NCI-H128 (cell line): ENCODE measurements around the gene SBK1.

Experiments used
- DNase-seq: peaks from one replicate; lab custom pipeline; 2025; ENCODE audit not compliant: unreplicated experiment; lab: John Stamatoyannopoulos, UW

SBK1 gene

DNA sequence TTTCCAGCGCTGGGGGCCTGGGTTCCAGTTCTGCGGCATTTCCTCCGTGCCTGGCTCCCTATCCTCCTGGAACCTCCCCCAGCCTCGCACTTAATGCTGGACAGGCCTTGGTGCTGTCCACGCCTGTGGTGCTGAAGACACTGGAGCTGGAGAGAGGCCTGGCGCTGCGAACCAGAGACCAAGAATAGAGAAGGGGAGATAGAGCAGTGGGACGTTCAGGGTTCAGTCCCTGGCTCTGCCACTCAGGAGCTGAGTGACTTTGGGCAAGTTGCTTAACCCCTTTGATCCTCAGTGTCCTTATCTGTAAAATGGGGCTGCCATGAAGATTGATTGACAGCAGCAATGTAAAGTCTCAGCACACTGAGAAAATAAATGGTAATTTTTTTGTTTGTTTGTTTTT, 11.9 kb downstream of the SBK1 start:
- no peak for DNase-seq

DNA sequence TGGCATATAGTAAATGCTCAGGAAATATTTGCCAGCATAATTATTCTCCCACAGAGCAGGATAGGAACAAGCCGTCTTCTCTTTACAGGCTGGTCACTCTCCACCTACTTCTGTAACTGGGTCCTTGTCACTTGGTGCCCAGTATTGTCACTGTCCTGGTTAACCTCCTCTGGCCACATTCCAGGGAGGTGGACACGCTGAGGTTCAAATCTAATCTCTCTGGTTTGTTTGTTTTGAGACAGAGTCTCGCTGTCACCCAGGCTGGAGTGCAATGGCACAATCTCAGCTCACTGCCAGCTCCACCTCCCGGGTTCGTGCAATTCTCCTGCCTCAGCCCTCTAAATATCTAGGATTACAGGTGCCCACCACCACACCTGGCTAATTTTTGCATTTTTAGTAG, 15.6 kb downstream of the SBK1 start:
- no peak for DNase-seq

DNA sequence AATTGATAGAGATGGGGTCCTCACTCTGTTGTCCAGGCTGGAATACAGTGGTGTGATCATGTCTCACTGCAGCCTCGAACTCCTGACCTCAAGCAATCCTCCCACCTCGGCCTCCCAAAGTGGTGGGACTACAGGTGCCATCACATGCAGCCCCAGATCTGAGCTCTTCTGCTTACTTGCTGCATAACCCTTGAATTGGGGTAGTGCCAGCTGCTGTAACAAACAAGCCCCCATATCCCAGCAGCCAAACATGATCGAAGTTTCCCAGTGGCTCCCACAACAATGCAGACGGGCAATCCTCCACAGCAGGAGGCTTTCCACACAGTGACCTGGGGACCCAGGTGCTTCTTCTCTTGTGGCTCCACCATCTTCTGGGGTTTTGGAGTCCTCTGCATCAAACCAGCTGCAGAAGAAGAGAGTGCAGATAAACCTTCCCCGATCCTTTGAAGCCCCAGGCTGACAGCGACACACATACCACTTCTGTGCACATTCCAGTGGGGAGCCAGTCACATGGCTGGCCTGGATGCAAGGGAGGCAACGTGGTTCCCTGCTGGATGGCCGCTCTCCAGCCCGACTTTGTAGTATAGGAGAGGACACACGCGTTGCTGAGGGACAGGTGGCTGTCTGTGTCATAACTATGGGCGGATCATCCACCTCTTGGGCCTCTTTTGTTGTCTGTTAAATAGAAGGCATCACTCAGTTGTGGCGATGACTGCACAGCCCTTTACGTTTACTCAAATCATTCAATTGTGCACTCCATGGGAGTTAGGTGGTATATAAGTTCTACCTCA, 16.7 kb downstream of the SBK1 start:
- no peak for DNase-seq

DNA sequence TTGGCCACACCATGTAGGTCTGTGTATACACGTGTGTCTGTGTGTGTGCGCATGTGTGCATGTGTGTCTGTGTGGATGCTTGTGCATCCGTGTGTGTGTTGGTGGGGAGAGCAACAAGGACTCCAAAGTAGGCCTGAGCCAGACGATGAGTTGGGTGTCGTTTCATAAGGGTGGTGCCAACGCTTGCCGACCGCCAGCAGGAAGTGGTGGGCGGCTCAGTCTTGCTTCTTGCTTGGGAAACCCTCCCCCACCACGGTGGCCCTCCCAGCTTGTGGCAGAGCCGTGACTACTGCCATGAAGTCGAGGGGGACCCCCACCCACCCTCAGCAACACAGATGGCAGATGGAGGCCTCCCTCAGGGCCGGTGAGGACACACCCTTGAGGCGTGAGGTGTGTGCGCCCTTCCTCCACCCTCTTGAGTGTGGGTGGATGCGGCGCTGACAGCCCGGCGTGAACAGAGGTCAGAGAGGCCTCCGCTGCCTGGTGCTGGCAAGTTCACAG, 17.5 kb downstream of the SBK1 start:
- DNase-seq: no peak

DNA sequence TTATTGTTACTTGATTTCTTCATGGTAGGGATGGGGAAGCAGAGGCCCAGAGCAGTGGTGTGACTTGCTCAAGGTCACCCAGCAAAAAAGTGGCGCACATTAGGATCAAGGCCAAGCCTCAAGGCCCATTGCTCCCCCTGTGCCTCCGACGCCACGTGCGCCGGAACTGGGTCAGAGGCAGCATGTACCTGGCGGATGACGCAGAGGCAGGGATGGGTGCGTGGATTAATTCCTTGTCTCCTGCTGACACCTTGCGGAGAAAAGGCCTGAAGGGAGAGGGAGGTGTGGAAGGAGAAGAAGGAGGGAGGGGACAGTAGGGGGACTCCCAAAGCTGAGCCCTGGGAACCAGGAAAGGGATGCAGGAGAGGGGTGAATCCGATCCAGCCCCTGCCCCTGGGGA, 18.5 kb downstream of the SBK1 start:
- DNase-seq: no peak

DNA sequence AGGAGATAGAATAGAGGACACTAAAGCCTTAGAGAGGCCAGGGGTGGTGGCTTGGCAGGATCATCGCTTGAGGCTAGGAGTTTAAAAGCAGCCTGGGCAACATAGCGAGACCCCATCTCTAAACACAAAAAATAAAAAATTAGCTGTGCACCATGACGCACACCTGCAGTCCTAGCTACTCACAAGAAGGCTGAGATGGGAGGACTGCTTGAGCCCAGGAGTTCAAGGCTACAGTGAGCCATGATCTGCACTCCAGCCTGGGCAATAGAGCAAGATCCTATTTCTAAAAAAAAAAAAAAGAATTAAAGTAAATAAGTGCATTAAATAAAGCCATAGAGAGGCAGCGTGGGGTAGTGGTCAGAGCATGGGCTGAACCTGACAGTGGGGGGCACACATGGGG, 19.1 kb downstream of the SBK1 start:
- no peak for DNase-seq

DNA sequence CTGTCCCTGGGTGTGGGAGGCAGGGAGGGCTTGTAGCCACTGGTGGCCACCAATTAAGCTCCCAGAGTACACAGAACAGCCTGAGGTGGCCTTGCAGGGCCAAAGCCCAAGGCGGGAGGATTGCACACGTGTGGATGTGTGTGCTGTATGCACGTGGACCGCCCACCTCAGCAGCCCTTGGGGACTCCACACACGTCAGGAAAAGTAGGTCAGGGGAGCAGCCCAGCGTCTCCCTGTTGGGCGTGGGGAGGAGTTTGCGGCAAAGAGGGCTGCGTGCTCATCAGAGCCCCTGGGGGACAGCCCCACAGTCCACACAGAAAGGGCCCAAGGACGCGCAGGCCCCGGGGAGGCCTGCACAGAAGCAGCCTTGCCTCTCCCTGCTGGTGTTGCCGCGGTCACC, 19.6 kb downstream of the SBK1 start:
- DNase-seq: no peak

DNA sequence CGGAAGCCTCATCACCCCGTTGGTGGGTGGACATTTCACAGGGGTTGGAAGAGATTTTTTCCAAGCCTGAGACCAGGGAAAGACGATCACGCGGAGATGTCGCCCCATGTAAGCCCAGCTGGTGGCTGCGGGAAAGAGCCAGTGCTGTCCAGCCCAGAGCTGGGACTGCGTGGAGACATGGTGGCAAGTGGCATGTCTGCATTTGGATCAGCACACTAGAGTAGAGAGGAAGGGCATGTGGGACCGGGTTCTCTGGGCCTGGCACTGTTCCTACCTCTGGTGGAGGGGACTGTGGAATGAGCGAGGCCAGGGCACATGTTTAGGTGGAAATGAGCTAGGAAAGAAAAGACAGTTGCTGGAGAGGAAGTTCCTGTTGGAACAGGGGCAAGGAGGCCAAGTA, 20.0 kb downstream of the SBK1 start:
- no peak for DNase-seq

DNA sequence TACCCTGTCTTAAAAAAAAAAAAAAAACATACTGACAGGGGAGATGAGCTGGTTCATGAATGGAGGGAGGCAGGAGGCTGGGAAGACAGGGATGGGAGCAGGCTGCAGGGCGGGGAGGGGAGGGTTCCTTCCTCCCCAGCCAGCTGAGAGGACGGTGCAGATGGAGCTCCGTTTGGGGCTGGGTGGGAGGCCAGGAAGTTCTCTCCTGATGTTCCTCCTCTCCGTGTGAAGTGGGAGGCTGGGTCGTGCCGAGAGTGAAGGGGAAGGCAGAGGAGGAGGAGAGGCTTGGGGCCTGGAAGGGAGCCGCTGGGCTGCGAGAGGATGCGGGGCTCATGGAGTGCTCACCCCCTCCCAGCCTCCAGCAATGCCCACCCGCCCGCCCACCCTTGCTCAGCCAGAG, 21.3 kb downstream of the SBK1 start:
- no peak for DNase-seq

DNA sequence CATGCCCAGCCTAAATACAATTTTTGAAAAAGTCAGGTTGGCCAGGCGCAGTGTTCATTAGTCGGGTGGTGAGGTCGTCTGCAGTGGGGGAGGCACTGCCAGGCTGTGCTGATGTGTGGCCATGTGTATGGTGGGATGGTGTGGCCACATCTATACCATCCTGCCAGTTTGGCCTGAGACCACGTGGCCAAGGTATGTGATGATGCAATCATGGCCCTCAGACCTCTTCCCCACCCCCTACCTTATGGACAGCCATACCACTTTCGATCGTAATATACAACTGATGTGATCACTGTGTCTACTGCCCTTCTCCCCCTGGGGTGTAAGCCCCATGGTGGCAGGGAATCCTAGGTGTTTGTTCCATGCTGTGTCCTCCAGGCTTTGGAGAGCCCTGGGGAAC, 23.7 kb downstream of the SBK1 start:
- DNase-seq: no peak

DNA sequence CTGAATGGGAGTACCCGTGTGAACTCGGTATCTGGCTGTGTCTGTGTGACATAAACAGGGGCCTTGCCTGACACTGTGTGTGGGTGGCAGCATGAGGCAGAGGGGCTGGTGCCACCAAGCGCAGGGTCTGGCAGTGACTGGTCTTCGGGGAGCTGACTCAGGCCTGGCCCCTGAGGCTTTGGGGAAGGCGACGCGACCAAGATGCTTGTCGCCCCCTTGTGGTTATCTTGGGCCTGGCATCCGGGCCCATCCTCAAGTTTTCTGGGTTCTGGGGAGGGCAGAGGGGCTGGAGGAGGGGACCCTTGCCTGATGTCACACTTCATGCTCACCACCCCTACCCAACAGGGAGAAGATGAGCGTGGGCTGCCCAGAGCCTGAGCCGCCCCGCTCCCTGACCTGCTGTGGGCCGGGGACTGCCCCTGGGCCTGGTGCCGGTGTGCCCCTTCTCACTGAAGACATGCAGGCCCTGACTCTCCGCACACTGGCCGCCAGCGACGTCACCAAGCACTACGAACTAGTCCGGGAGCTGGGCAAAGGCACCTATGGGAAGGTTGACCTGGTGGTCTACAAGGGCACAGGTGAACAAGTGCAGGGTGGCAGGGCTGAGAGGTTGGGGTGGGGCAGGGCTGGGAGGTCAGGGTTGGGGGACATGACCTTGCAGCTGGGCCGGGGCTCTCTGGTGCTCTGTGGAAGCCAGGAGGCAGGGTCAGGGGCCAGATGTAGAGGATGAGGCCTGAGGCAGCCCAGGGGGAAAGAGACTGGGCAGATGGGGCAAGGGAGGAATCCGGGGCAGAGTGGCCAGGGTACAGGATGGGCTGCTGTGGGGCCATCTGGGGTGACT, 24.9 kb downstream of the SBK1 start:
- DNase-seq: no peak

DNA sequence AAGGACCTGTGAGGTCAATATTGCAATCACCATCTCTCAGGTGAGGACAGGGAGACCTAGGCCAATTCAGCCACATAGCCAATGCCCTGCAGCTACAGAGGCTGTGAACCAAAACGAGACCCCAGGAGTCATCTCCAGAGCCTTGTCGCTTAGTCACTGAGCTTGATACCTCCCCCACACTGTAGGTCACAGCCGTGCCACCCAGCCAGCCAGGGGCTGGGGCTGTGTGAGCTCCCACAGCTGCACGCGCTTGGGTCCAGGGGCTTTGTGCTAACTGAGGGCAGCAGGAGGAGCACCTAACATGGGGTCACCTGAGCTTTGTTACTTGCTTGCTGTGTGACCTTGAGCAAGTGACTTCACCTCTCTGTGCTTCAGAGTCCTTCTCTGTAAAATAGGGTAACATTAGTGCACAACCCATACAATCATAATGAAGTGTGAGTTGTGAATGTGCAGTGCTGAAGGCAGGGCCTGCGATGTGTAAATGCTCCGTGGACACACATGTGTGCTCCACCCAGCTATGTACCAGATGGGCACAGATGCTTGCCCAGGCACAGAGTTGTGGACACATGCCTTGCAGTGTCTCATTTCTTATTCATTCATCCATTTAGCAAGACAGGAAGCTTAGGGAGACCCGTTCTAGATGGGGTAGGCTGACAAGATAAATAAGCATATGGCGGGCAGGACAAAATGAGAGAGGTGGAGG, 25.9 kb downstream of the SBK1 start:
- no peak for DNase-seq

DNA sequence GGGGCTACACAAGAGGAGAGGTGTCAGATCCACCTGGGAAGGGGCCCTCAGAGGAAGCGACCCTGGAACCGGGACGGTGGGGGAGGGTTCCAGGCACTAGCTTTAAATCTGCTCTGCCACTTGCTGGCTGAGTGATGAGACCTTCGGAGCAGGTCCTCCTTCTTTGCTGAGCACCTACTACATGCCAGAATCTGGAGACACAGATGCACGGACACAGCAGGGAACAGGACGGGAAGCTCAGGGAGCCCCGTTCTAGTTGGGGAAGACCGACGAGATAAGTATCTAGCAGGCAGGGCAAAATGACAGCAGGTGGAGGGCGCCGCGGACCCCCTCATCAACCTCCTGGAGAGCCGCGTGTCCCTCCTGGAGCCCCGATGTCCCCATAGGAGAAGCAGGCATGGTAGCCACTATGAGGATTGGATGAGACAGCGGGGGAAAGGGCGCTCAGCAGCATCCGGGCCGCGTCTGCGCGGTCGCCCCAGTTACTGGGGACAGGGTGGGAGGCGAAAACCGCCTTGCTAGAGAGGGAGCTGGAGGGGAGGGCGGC, 27.2 kb downstream of the SBK1 start:
- no peak for DNase-seq

DNA sequence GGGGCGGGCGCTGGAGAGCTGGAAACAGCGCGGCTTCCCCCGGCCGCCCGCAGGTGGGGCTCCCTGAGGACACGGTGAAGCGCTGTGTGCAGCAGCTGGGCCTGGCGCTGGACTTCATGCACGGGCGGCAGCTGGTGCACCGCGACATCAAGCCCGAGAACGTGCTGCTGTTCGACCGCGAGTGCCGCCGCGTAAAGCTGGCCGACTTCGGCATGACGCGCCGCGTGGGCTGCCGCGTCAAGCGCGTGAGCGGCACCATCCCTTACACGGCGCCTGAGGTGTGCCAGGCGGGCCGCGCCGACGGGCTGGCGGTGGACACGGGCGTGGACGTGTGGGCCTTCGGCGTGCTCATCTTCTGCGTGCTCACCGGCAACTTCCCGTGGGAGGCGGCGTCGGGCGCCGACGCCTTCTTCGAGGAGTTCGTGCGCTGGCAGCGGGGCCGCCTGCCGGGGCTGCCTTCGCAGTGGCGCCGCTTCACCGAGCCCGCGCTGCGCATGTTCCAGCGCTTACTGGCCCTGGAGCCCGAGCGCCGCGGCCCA, 27.8 kb downstream of the SBK1 start:
- no peak for DNase-seq

DNA sequence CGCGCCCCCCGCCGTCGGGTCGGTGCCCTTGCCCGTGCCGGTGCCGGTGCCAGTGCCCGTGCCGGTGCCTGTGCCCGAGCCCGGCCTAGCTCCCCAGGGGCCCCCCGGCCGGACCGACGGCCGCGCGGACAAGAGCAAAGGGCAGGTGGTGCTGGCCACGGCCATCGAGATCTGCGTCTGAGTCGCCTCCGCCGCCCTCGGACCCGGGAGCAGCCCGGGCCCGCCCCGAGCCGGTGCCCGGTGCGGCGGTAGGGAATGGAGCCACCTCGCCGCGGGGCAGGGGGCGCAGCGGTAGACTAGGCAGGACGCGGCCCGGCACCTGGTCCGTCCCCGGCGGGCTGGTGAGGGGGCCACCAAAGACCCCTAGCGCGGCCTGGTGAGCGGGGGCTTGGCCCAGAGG, 28.4 kb downstream of the SBK1 start:
- DNase-seq: no peak

DNA sequence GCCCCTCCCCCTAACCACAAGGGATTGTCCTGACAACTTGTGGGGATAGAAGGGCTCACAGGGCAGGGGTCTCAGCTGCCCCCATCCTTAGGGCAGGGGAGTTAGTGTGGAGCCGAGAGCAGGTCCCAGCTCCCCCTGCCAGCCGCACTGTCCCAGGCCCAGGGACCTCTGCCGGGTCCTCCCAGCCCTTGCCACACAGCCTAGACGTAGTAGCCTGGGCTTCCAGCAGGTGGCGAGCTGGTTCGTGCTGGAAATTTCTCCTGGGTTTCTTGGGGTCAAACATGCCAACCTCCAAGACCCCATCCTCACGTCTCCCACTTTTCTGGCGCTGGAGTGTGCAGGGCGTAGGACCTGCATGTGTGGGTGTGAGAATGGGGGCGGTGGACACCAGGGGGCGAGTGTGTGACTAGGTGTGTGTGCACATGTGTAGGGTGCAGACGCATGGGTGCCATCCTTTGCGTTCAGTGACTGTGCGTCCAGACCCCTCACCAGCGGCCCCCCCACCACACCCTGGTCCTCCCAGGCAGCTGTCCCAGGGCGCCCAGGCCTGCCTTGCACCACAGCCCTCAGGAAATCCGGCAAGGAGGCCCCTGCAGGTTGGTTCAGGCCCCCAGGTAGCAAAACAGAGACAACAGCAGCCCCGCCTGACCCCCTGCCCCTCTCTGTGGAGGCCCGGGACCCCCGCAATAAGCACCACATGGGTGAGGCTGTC, 29.5 kb downstream of the SBK1 start:
- no peak for DNase-seq

DNA sequence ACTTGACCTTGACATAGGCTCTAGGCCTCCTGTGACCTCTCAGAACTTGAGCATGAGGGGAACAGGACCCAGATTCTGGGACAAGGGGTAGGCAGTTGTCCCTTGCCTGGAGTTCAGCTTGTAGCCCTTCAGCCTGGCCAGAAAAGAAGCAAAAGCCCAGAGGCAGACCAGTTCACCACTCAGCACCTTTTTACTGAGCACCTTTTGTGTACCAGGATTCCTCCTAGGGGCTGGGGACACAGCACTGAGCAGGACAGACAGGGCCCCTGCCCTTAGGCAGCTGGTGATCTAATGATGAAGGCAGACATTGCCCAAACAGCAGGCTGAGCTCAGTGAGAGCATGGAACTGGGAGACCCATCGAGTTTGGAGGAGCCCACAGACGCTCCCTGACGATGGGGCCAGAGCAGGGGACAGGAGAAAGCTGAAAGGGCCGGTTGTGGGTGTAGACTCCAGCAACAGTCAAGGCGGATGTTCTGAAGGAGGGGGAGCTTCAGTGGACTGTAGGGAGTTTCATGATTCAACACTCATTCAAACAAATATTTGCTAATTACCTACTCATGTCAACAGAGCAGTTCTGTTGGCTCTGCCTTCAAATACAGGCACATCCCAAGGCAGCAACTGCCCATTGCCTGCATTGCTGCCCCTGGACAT, 32.0 kb downstream of the SBK1 start:
- no peak for DNase-seq

DNA sequence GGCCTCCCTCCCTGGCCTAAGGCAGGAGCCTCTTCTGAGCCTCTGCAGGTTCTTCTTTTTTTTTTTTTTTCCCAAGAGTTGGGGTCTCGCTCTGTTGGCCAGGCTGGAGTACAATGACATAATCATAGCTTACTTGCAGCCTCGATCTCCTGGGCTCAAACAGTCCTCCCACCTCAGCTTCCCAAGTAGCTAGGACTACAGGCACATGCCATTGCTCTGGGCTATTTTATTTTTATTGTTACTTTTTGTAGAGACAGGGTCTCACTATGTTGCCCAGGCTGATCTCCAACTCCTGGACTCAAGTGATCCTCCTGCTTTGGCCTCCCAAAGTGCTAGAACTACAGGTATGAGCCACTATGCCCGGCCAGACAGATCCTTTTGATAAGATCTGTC, 32.6 kb downstream of the SBK1 start:
- no peak for DNase-seq

DNA sequence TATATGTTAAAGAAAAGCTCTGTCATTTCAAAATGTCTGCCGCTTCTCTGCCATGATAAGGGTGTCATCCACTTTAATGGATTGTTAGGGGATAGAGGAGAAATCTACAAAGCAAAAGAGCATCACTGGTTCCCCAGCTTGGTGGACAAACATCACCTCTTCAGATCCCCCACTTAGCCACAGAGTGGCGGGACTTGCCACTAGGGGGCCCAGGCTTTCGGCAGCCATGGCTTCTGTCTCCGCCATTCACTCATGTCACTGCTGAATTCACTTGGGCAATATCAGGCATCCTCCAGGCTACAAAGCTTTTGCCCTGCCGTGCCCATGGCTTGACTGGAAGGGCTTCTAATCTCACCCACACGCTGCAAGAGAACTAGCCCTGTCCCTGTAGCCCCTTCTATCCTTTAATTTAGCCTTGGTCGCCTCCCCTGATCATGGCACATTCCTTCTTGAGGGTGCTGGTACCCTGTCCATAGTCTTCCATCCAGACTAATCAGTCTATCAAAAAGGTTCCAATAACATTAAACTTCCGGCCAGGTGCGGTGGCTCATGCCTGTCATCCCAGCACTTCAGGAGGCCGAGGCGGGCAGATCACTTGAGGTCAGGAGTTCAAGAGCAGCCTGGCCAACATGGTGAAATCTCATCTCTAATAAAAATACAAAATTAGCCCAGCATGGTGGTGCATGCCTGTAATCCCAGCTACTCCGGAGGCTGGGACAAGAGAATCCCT, 34.7 kb downstream of the SBK1 start:
- DNase-seq: no peak
